HCT116 (cell line): ENCODE measurements around the gene CYP27A1. TPM values are rescaled to one million over a fixed set of nuclear protein-coding genes. Genes with fewer than 3 reads are reported as not detected.

Experiments used
- ATAC-seq: fragments of 200-7000 bp; cut with Tn5 transposase; 2 replicates; pipeline ENCODE4 v1.9.1; 2020; ENCODE audit warnings: mild to moderate bottlenecking, moderate library complexity
- BruUV-seq: library from RNA; stranded (reverse); fragments of 400-500 nt; replicated peaks from 2 replicates; lab custom pipeline; 2021; lab: Mats Ljungman, UMichigan
- CTCF ChIA-PET: fragments of 300-600 bp; sonication (Branson Sonifier 250); formaldehyde crosslinking; loops from one replicate; lab custom pipeline; 2021; ENCODE audit warnings: antibody characterized with exemption; lab: Charles Lee
- POLR2A ChIA-PET: fragments of 300-600, 350-600 bp; sonication (Branson Sonifier 250); formaldehyde crosslinking; loops from one replicate; lab custom pipeline; 2021; ENCODE audit warnings: antibody characterized with exemption; lab: Charles Lee
- RAD21 ChIA-PET, 2 experiments: fragments of 300-600 bp; sonication (Branson Sonifier 250); formaldehyde crosslinking; loops; one replicate each; lab custom pipeline; 2023; ENCODE audit warnings: low total read pairs in 2 of 2; ENCODE audit not compliant: uncharacterized antibody in 2 of 2, unreplicated experiment in 2 of 2, low non-redundant PET in 1 of 2; lab: Charles Lee
- DNase-seq: peaks from one replicate; pipeline ENCODE4 v3.0.0-alpha.2; 2010; ENCODE audit warnings: low read depth, low spot score
- H2AFZ ChIP-seq: fragments of 200-600 bp; shearing (Covaris generic), sonication (generic); 2 replicates; pipeline ENCODE4 v1.6.1; 2017; ENCODE audit warnings: low read depth, mixed run types, mixed read lengths, antibody characterized with exemption, low read length; ENCODE audit not compliant: poor library complexity, severe bottlenecking
- H3K27ac ChIP-seq: 2 replicates; pipeline ENCODE4 v1.5.1; 2012; ENCODE audit warnings: low read depth, low read length
- H3K27me3 ChIP-seq: fragments of 200-600 bp; sonication (generic); 2 replicates; pipeline ENCODE4 v1.6.1; 2016; ENCODE audit warnings: mixed run types, low read length, mixed read lengths; ENCODE audit not compliant: insufficient read depth
- H3K36me3 ChIP-seq, 2 experiments: fragments of 200-500 bp in 1 of 2; fragments of 200-600 bp in 1 of 2; sonication (Bioruptor generic) in 1 of 2; sonication (generic) in 1 of 2; 2 replicates each; pipeline versions ENCODE4 v1.5.1 to v1.6.1; 2014 to 2016; ENCODE audit warnings: low read length in 2 of 2, inconsistent platforms in 1 of 2, mixed read lengths in 1 of 2, mixed run types in 1 of 2; ENCODE audit not compliant: insufficient read depth in 2 of 2, control insufficient read depth in 1 of 2
- H3K4me1 ChIP-seq, 2 experiments: fragments of 200-600 bp in 1 of 2; sonication (generic) in 1 of 2; 2 replicates each; pipeline versions ENCODE4 v1.5.1 to v1.6.1; 2012 to 2017; ENCODE audit warnings: low read length in 2 of 2, inconsistent platforms in 1 of 2, mild to moderate bottlenecking in 1 of 2, mixed read lengths in 1 of 2, mixed run types in 1 of 2, moderate library complexity in 1 of 2; ENCODE audit not compliant: insufficient read depth in 2 of 2, control insufficient read depth in 1 of 2
- H3K4me2 ChIP-seq: fragments of 200-600 bp; sonication (generic); 2 replicates; pipeline ENCODE4 v1.6.1; 2017; ENCODE audit warnings: mixed run types, low read length, mixed read lengths
- H3K4me3 ChIP-seq, 2 experiments: fragments of 200-600 bp in 1 of 2; sonication (generic) in 1 of 2; replicated peaks in 1 of 2; 2 replicates each; pipeline ENCODE4 v1.5.1; 2011 to 2016; ENCODE audit warnings: low read length in 2 of 2, control low read depth in 1 of 2, low read depth in 1 of 2, mild to moderate bottlenecking in 1 of 2, mixed read lengths in 1 of 2, mixed run types in 1 of 2
- H3K79me2 ChIP-seq: fragments of 200-600 bp; sonication (generic); 2 replicates; pipeline ENCODE4 v1.6.1; 2017; ENCODE audit warnings: mild to moderate bottlenecking, mixed run types, low read length, moderate library complexity, mixed read lengths; ENCODE audit not compliant: insufficient read depth
- H3K9ac ChIP-seq: fragments of 200-600 bp; sonication (generic); 2 replicates; pipeline ENCODE4 v1.6.1; 2016; ENCODE audit warnings: low read length, mixed read lengths
- H3K9me2 ChIP-seq: fragments of 200-600 bp; sonication (generic), shearing (Covaris generic); 2 replicates; pipeline ENCODE4 v1.6.1; 2017; ENCODE audit warnings: mixed run types, mild to moderate bottlenecking, moderate library complexity; ENCODE audit not compliant: insufficient read depth
- H3K9me3 ChIP-seq, 2 experiments: fragments of 200-500 bp in 1 of 2; fragments of 200-600 bp in 1 of 2; sonication (Bioruptor generic) in 1 of 2; sonication (generic) in 1 of 2; 2 replicates each; pipeline ENCODE4 v1.6.1; 2014 to 2017; ENCODE audit warnings: low read length in 2 of 2, mixed read lengths in 2 of 2, inconsistent platforms in 1 of 2, low read depth in 1 of 2, mild to moderate bottlenecking in 1 of 2, mixed run types in 1 of 2, moderate library complexity in 1 of 2; ENCODE audit not compliant: control insufficient read depth in 1 of 2, insufficient read depth in 1 of 2
- H4K20me1 ChIP-seq: fragments of 200-600 bp; sonication (generic), shearing (Covaris generic); 2 replicates; pipeline ENCODE4 v1.6.1; 2017; ENCODE audit warnings: mixed run types, mild to moderate bottlenecking, moderate library complexity; ENCODE audit not compliant: insufficient read depth
- ATF3 ChIP-seq: IDR thresholded peaks from 2 replicates; pipeline ENCODE4 v1.6.1; 2012
- CEBPB ChIP-seq: IDR thresholded peaks from 2 replicates; pipeline ENCODE4 v1.6.1; 2012; ENCODE audit warnings: low read depth
- EGR1 ChIP-seq: IDR thresholded peaks from 2 replicates; pipeline ENCODE4 v1.6.1; 2012; ENCODE audit warnings: low read depth
- ELF1 ChIP-seq: IDR thresholded peaks from 2 replicates; pipeline ENCODE4 v1.6.1; 2012; ENCODE audit warnings: low read depth, borderline replicate concordance
- EZH2 ChIP-seq: fragments of 200-600 bp; sonication (generic); IDR thresholded peaks from 2 replicates; pipeline ENCODE4 v1.6.1; 2017; ENCODE audit warnings: antibody characterized with exemption, mixed run types
- FOSL1 ChIP-seq: IDR thresholded peaks from 2 replicates; pipeline ENCODE4 v1.6.1; 2012; ENCODE audit warnings: low read depth
- JUND ChIP-seq: IDR thresholded peaks from 2 replicates; pipeline ENCODE4 v1.6.1; 2012
- POLR2AphosphoS5 ChIP-seq: IDR thresholded peaks from 2 replicates; pipeline ENCODE4 v1.6.1; 2011; ENCODE audit warnings: mild to moderate bottlenecking, low read depth, low read length, moderate library complexity
- SIN3A ChIP-seq: IDR thresholded peaks from 2 replicates; pipeline ENCODE4 v1.6.1; 2012; ENCODE audit warnings: low read depth
- SP1 ChIP-seq: IDR thresholded peaks from 2 replicates; pipeline ENCODE4 v1.6.1; 2012; ENCODE audit warnings: low read depth
- intact Hi-C: fragments of 100-400 bp; cut with micrococcal nuclease; formaldehyde crosslinking; loops from 2 replicates; pipeline ENCODE4 v1.10.0; 2022
- total RNA-seq: library from RNA; stranded (reverse); gene quantifications from one replicate; pipeline ENCODE4 v1.2.1, GENCODE V29; 2021; ENCODE audit not compliant: unreplicated experiment
- TF ChIP-seq, protein P1 (sequence below), 3 experiments: fragments of 200-600 bp in 1 of 3; sonication (generic) in 1 of 3; IDR thresholded peaks in 2 of 3; conservative IDR thresholded peaks in 1 of 3; 2 replicates each; pipeline ENCODE4 v1.5.1; 2012 to 2017; ENCODE audit warnings: low read depth in 2 of 3, low read length in 2 of 3, antibody characterized with exemption in 1 of 3, borderline replicate concordance in 1 of 3, control low read depth in 1 of 3, mild to moderate bottlenecking in 1 of 3, mixed read lengths in 1 of 3, mixed run types in 1 of 3, moderate library complexity in 1 of 3; ENCODE audit not compliant: insufficient read depth in 1 of 3

Gene CYP27A1
- total RNA-seq, 1 experiment from 2014 or later = 1.6 TPM

- TF ChIP-seq EZH2 = no peak
- Histone ChIP-seq H4K20me1 (no peaks in the 10 kb centered on the region), H3K9me2 (no peaks in the 10 kb centered on the region), H3K4me2 (no peak overlapping the region), H3K9me3 (no peaks in the 10 kb centered on the region), H3K9ac (no peak overlapping the region), H2AFZ (no peak overlapping the region), H3K4me3 (no peak overlapping the region), H3K27me3 (no peaks in the 10 kb centered on the region), H3K27ac (no peak overlapping the region), H3K79me2 (no peaks in the 10 kb centered on the region), H3K4me1 (no peaks in the 10 kb centered on the region), H3K36me3 (no peaks in the 10 kb centered on the region)
- intact Hi-C loops = no loop called here
- no TSS peak for BruUV-seq
- POLR2A ChIA-PET = no interaction called here
- RAD21 ChIA-PET = no interaction called here
- CTCF ChIA-PET = no interaction called here
- DNase-seq (no peak), ATAC-seq (no peak)
These were observed 27.6 kb downstream of the CYP27A1 start for GRCh38 chr2:218809515-218809914.

DNA sequence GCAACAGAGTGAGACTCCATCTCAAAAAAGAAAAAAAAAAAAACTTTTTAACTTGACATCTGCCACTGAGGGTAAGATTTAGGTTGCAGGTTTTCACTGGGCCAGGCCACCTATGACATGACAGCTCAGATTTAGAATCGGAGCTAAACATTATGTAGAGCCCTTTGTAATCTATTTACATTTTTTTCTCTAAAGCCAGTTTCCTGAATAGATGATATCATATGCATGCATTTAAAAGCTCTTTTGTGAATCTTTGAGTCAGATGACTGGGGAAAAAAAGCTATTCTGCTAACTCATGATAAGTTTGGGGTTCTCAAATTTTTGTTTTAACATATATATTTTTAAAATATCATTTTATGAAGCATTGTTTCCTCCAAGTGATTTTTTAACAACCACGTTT lies 28.3 kb downstream of the CYP27A1 start:
- H3K27ac ChIP-seq = no peak overlapping the region
- H3K9ac ChIP-seq = no peak overlapping the region
- H3K4me3 ChIP-seq = no peak overlapping the region
- H3K27me3 ChIP-seq = no peaks in the 10 kb centered on the region
- CTCF ChIA-PET = no interaction called here
- DNase-seq = no peak
- BruUV-seq = no TSS peak
- no peaks in the 10 kb centered on the region for H3K9me3 ChIP-seq
- H3K79me2 ChIP-seq = no peaks in the 10 kb centered on the region
- no peaks in the 10 kb centered on the region for H3K9me2 ChIP-seq
- H2AFZ ChIP-seq = no peak overlapping the region
- no peaks in the 10 kb centered on the region for H4K20me1 ChIP-seq
- intact Hi-C loops = no loop called here
- no peaks in the 10 kb centered on the region for H3K36me3 ChIP-seq
- RAD21 ChIA-PET = no interaction called here
- POLR2A ChIA-PET = no interaction called here
- no peak for ATAC-seq
- H3K4me2 ChIP-seq = no peak overlapping the region
- no peak for TF ChIP-seq FOSL1
- TF ChIP-seq EZH2 = no peak
- no peak for TF ChIP-seq EGR1
- no peak for TF ChIP-seq ELF1
- TF ChIP-seq JUND = no peak
- no peak for TF ChIP-seq POLR2AphosphoS5
- TF ChIP-seq CEBPB = no peak
- no peak for TF ChIP-seq SP1
- no peak for TF ChIP-seq SIN3A
- TF ChIP-seq, protein P1, sequence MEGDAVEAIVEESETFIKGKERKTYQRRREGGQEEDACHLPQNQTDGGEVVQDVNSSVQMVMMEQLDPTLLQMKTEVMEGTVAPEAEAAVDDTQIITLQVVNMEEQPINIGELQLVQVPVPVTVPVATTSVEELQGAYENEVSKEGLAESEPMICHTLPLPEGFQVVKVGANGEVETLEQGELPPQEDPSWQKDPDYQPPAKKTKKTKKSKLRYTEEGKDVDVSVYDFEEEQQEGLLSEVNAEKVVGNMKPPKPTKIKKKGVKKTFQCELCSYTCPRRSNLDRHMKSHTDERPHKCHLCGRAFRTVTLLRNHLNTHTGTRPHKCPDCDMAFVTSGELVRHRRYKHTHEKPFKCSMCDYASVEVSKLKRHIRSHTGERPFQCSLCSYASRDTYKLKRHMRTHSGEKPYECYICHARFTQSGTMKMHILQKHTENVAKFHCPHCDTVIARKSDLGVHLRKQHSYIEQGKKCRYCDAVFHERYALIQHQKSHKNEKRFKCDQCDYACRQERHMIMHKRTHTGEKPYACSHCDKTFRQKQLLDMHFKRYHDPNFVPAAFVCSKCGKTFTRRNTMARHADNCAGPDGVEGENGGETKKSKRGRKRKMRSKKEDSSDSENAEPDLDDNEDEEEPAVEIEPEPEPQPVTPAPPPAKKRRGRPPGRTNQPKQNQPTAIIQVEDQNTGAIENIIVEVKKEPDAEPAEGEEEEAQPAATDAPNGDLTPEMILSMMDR (IDR thresholded peaks at IDR 0.05 in 2 of 3, conservative IDR thresholded peaks at IDR 0.05 in 1 of 3; ENCODE audit: borderline replicate concordance in 1 of 3, insufficient read depth in 1 of 3, low read depth in 2 of 3, low read length in 2 of 3) = no peak
- TF ChIP-seq ATF3 = no peak
- H3K4me1 ChIP-seq = no peaks in the 10 kb centered on the region
